Stimulated activated CD8-positive, alpha-beta memory T cell treated with anti-CD3 and anti-CD28 coated beads, Interleukin-7, amount 100 ng/mL, for 24 hours (primary cell): ENCODE measurements around the gene DSCAML1.
"Not testable (repeated sequence)": the region's sequence is repeated elsewhere in the genome, so short reads cannot be mapped to it uniquely, and the experiment has no call there.

ENCODE experiments used
- DNase-seq: peaks from one replicate; pipeline ENCODE4 v3.0.0-alpha.2; 2020; ENCODE audit warnings: low read depth

Gene DSCAML1

DNA sequence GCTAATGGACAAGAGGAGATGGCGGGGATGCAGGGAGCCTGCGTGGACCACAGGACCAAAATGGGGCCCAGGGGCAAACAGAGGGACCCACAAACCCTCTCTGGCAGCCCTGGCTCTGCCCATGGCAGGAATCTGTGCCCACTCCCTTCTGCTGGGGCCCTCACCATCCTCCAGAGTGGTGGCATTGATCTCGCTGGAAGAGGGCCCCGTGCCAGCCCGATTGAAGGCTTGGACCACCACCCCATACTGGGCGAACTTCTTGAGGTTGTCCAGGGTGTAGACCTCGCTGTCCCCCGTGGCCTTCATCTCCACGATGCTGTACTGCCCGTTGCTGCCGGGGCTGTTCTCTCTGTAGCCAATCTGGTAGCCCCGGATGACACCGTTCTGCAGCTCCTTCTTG is 332.2 kb downstream of the DSCAML1 start:
- DNase-seq, result no peak

GRCh38 chr11:117462864-117463247 is 334.2 kb downstream of the DSCAML1 start:
- DNase-seq, result no peak

GRCh38 chr11:117462183-117462863 is 334.7 kb downstream of the DSCAML1 start:
- no peak for DNase-seq

DNA sequence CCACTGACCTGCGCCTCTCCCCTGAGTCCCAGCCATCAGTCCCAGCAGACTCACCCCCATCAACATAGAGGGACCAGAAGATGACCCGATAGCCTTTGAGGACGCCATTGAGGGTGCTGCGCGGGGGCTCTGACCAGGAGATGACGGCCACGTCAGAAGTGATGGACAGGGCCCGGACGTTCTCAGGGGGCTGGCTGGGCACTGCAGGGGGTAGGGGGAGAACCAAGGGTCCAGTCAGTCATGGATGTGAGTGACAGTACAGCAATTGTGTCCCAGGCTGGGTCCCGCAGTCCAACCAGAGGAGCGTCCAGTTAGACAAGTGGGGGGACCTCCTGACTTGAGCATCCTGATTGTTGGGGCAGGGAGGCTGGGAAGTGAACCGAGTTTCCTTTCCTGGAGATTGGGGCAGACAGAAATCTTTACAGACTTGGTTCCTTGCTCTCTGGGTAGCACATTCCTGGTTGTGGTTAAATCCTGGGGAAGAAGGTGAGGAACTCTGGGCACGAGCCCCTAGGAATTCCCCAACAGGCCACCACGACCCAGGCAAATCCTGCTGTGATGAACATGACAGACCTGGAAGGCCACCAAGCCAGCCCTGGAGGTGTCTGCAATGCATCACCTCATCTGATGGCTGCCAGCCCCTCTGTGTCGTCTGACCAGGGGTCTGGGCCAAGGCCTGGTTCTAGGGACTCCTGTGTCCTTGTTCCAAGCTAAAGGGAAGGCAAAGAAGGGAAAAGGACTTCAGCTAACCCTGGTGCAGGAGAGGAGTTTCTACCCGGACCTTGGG is 335.4 kb downstream of the DSCAML1 start:
- DNase-seq, result no peak

GRCh38 chr11:117459979-117460300 is 337.1 kb downstream of the DSCAML1 start:
- no peak for DNase-seq

DNA sequence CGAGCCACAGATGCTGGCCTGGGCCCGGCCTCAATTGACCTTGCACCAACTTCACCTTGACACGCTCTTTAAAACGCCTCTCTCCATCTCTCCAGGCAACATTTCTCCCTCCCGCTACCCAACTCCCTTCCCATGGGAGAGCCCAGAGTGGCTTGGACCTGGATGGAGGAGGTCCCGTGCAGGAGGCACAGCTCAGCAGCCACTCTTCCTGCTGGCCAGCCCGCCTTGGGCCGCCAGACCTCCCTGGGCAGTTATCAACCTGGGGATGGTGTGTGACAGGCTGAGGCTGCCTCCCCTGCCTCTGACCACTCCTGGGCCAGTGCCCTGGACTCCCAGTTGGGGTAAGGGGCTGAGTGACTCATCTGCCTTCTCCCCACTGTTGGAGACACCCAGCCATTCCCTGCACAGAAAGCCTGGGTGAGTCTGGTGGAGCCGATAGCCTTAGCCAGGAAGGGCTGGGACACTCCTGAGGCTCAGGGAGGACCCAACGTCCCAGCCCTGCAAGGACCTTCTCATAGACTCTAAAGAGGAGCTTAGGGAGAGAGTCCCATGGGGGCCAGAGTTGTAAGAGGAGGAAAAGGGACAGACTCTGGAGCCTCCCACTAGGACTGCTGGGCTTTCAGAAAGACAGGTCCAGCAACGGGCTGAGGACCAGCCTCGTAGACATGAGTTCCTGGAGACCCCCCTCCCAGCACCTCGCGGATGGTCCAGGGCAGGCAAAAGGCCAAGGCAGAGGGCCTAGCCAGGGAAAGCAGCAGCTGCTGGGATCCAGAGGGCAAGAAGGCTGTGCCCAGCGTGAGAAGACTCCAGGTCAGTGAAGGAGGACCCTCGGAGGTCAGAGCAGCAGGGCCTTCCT is 337.7 kb downstream of the DSCAML1 start:
- no peak for DNase-seq

GRCh38 chr11:117458275-117459122 is 338.5 kb downstream of the DSCAML1 start:
- no peak for DNase-seq

- no peak for DNase-seq
Observed at GRCh38 chr11:117457835-117458234, 339.2 kb downstream of the DSCAML1 start.

GRCh38 chr11:117457031-117457785 is 339.8 kb downstream of the DSCAML1 start:
- no peak for DNase-seq

GRCh38 chr11:117456721-117457029 is 340.3 kb downstream of the DSCAML1 start:
- DNase-seq, result not testable (repeated sequence)

GRCh38 chr11:117456027-117456720 is 340.8 kb downstream of the DSCAML1 start:
- no peak for DNase-seq

GRCh38 chr11:117454564-117454917 is 342.5 kb downstream of the DSCAML1 start:
- DNase-seq, result no peak

DNA sequence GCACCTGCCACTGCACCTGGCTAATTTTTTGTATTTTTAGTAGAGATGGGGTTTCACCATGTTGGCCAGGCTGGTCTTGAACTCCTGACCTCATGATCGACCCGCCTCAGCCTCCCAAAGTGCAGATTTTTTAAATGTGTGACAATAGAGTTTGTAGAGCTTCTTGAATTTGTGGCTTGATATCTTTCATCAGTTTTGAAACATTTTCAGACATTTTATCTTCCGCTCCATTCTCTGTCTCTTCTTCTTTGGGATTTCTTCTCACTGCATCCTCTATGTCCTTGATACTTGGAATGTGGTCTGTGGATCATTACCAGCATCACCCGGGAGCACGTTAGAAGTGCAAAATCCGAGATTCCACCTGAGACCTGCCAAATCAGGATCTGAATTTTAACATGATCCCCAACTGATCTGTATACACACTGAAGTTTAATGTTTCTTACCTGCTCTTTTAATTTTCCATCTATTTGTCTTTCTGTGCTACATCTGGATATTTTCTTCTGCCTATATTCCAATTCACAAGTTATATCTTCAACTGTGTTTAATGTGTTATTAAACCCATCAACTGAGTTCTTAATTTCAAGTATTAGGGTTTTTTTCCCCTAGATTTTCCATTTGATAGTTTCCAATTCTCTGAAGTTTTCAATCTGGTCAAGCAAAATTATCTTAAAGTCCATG is 343.0 kb downstream of the DSCAML1 start:
- no peak for DNase-seq

DNA sequence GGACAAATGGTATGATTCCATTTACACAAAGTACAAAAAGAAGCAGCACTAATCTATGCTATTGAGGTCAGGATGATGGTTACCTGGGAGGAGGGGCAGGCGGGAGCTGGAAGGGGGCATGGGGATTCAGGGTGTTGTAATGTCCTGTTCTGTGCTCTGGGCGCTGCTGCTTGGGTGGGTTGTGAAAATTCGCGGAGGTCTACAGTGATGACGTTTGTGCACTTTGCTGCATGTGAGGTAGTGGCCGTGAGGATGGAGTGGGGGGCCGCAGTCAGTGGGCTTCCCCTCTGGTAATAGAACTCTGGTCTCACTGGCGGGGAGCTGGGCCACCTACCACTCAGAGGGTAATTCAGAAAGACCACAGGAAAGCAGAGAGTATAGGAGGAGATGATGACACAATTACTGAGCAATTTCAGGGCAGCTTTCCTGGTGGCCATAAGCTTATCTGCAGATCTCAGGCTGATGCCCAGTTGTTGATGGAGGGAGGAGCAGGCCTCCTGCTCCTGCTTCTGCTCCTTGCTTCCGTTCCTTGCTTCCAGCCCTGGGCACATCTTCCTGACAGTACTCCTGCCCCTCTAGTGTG is 347.8 kb downstream of the DSCAML1 start:
- DNase-seq, result no peak

DNA sequence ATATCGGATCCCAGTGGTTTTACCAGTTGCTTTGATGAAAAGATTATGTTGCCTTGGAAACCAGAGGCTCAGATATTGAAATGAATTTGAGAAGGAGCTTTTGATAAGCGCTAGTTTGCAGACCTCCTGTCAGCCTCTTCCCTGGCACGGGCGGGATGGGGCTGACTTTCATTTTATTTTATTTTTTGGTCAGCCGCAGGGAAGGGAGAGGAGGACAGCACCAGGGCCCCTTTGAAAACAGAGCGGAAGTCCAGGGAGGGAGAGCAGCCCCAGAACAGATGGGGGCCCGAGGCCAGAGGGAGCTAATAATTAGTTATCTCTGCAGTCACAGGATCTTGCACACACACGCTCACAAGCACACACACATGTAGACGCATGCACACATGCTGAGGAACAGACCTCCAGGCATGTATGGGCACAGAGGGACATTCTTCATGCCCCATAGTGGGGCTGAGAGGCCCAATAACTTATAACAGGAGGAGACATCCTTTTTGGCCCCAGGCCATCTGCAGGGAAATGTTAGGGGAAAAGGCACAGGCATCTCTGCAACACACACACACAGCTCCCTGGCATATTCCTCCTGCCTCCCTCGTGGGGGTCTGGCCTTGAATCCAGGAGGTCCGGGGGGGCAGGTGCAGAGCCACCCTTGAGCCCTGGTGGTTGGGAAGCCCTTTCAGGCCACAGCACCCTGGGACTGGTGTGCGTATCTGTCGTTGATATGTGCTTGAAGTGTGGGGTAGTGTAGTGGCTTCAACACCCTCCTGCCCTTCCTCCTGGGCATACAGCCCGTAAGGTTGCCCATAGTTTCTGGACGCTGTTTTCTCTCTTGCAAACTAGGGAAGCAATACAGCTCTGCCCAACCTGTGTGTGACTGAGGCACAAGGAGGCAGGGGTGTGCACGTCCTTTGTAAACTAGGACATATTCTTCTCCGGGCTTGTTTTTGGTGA is 352.0 kb downstream of the DSCAML1 start:
- no peak for DNase-seq

- no peak for DNase-seq
Observed at GRCh38 chr11:117444256-117444655, 352.8 kb downstream of the DSCAML1 start.

- no peak for DNase-seq
Observed at GRCh38 chr11:117443266-117444186, 353.5 kb downstream of the DSCAML1 start.

DNA sequence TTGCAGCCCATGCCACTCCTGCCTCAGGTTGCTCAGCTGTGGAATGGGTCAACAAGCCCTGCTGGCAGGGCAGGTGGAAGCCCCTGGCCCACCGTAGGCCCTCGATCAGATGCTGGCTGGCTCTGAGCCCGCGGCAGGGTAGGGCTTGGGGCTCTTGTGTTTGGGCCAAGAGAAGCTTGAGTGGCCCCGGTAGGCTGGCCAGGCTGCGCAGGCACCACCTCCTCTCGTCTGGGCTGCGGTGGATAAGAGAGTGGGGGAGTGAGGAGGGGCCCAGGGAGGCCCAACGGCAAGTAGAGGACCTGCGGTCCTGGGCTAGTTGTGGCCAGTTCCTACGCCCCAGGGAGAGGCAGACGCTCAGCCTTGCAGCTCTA is 354.2 kb downstream of the DSCAML1 start:
- no peak for DNase-seq
